ENCODE results near the gene SIVA1. TPM values are rescaled to one million over a fixed set of nuclear protein-coding genes. Genes with fewer than 3 reads are reported as not detected.

Gene SIVA1
- total and polyA plus RNA-seq, 9 of the 15 experiments (the other 6 are each of a cell fraction or from before 2014, with no cell fraction given), result 4.2 to 186 (median 54.2) TPM

DNA sequence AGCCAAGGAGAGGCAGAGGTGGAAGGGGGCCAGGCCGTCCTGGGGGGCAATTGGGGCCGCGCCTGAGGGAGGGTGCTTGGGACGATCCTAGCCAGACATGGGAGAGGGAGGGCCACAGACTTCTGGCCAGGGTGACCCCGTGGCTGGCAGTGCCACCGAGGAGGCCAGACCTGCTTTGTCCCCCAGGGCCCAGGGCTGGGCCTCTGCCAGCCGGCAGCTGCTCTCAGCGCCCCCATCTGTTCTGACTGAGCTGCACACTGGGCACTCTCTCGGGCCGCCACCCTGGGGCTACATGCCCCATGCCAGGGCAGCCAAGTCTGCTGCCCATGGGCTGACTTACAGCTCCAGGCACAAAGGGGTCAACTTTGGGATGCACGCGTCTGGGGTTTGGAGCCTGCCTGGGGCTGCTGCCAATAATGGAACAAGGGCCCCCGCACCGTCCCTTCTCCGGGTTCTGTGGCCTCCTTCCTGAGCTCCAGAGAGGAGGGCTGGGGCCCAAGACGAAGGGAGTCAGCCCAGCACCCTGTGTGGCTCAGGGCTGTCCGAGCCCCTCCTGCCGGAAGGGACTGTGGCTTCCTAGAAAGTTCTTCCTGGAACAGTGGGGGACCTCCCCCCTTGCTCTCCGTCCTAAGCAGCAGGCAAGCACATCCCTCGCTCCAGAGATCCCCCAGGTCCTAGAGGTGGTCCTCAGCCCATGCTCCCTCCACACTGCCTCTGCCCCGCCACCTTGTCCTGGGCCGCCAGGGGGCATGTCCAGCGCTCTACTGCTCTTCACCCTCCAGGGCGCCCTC, 27.8 kb upstream of the SIVA1 start (continued):
- TF ChIP-seq HDAC3 (IDR thresholded peaks at IDR 0.05; ENCODE audit: borderline replicate concordance, partially characterized antibody), result no peak
- TF ChIP-seq, protein P1, sequence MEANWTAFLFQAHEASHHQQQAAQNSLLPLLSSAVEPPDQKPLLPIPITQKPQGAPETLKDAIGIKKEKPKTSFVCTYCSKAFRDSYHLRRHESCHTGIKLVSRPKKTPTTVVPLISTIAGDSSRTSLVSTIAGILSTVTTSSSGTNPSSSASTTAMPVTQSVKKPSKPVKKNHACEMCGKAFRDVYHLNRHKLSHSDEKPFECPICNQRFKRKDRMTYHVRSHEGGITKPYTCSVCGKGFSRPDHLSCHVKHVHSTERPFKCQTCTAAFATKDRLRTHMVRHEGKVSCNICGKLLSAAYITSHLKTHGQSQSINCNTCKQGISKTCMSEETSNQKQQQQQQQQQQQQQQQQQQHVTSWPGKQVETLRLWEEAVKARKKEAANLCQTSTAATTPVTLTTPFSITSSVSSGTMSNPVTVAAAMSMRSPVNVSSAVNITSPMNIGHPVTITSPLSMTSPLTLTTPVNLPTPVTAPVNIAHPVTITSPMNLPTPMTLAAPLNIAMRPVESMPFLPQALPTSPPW (CRISPR knock-in tag; IDR thresholded peaks at IDR 0.05), result peak; percentile 53

DNA sequence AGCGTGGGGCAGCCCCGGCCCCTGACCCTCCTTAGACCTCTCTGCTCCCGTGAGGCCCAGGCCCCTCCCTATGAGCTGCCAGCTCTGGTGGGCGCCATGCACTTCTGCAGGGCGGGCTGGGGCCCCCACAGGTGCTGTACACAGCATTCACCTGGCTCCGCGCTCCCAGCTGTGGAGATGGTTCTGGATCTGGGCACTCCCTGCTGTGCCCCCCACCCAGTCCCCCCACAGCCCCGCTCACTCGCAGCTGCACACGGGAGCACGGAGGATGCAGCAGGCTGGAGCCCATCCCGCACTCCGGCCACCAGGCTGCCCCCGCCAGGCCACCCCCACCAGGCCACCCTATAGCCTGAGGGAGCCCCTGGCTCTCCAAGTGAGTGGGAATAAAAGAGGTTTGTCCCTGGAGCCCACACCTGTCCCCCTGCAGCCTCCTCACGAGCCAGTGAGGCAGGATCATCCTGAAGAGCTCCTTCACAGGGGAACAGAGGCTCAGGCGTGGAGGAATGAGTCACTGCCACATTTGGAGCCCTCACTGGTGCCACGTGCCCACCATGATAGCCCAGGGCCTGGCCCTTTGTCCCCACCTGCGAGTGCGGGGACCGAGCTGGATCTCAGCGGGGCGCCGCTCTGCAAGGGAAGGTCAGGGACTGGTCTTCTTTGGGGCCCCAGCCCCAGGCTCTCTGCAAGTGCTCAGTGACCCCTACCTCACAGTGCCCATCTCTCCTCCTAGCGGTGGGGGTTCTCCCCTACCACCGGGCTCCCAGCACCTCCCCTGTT, 27.0 kb upstream of the SIVA1 start:
- no TSS peak for BruUV-seq (replicated peaks)
- no peak overlapping the region for H2AFZ ChIP-seq (ENCODE audit: low read depth, low read length)
- no peaks in the 10 kb centered on the region for H4K20me1 ChIP-seq (replicated peaks; ENCODE audit: control insufficient read depth, insufficient read depth, low read length)
- no peak for ATAC-seq
- H3K27ac ChIP-seq (ENCODE audit: extremely low read depth, low read depth, low read length), result no peak overlapping the region
- peaks cover 4% of the 10 kb centered on the region for H3K9me1 ChIP-seq (ENCODE audit: control insufficient read depth, insufficient read depth, low read length)
- FAIRE-seq, result no peak
- POLR2A ChIA-PET, result interaction anchor here (0.8 to 1.0 kb wide), 2 partner anchors 20 to 27 kb away, joined by 3 read pairs; partner anchors contain the start of gene SIVA1
- in situ Hi-C loops (cut with MboI), result no loop called here
- intact Hi-C loops (cut with micrococcal nuclease), result no loop called here
- H3K4me3 ChIP-seq, result no peak overlapping the region; the same call in 1 of the 2 replicates
- CTCF ChIA-PET (ENCODE audit: low intra/inter-chr PET ratio), result no interaction called here
- peaks cover 16 to 83% of the 10 kb centered on the region in 2 experiments for H3K4me1 ChIP-seq (replicated peaks in 1 of 2; ENCODE audit: control insufficient read depth in 2 of 2, insufficient read depth in 2 of 2, low read length in 2 of 2)
- no peaks in the 10 kb centered on the region for H3K9me3 ChIP-seq (replicated peaks; ENCODE audit: control insufficient read depth, insufficient read depth, low read depth, low read length)
- H3K9ac ChIP-seq (ENCODE audit: insufficient read depth in 1 of 2, low read depth in 2 of 2, low read length in 2 of 2), result peak overlapping the region in 1 of 2 experiments; percentile 94; a peak in 2 of 4 replicates
- peaks cover 16% of the 10 kb centered on the region for H3K79me2 ChIP-seq (ENCODE audit: control insufficient read depth, insufficient read depth, low read length)
- H3K36me3 ChIP-seq (ENCODE audit: control insufficient read depth, insufficient read depth, low read length), result no peaks in the 10 kb centered on the region
- DNase-seq (ENCODE audit: extremely low read depth in 1 of 4, low spot score in 3 of 4), result no peak
- peak overlapping the region; percentile 76; the same call in 1 of the 2 replicates for H3K4me2 ChIP-seq (ENCODE audit: insufficient read depth, low read length)
- WGBS (ENCODE audit: insufficient coverage, low coverage, missing lambda C conversion rate), result 83% methylated on average over 8 of the region's 25 CpGs
- no peaks in the 10 kb centered on the region for H3K27me3 ChIP-seq (ENCODE audit: control insufficient read depth in 2 of 2, insufficient read depth in 2 of 2, low read length in 2 of 2)
- TF ChIP-seq MAZ (CRISPR knock-in tag; conservative IDR thresholded peaks at IDR 0.05 in 1 of 2, IDR thresholded peaks at IDR 0.05 in 1 of 2), result 0 out of 4 replicates have a peak, but pooled peaks of 1 of the 2 experiments have one; percentile 3
- TF ChIP-seq ATF7 (IDR thresholded peaks at IDR 0.05), result no peak
- TF ChIP-seq RNF2 (IDR thresholded peaks at IDR 0.05), result no peak
- no peak for TF ChIP-seq PHB2 (IDR thresholded peaks at IDR 0.05; ENCODE audit: low read depth)
- no peak for TF ChIP-seq TFAM (CRISPR knock-in tag; conservative IDR thresholded peaks at IDR 0.05)
- no peak for TF ChIP-seq DDX20 (tag; IDR thresholded peaks at IDR 0.05; ENCODE audit: low read depth)
- no peak for TF ChIP-seq ARNT (IDR thresholded peaks at IDR 0.05)
- TF ChIP-seq, protein P2, sequence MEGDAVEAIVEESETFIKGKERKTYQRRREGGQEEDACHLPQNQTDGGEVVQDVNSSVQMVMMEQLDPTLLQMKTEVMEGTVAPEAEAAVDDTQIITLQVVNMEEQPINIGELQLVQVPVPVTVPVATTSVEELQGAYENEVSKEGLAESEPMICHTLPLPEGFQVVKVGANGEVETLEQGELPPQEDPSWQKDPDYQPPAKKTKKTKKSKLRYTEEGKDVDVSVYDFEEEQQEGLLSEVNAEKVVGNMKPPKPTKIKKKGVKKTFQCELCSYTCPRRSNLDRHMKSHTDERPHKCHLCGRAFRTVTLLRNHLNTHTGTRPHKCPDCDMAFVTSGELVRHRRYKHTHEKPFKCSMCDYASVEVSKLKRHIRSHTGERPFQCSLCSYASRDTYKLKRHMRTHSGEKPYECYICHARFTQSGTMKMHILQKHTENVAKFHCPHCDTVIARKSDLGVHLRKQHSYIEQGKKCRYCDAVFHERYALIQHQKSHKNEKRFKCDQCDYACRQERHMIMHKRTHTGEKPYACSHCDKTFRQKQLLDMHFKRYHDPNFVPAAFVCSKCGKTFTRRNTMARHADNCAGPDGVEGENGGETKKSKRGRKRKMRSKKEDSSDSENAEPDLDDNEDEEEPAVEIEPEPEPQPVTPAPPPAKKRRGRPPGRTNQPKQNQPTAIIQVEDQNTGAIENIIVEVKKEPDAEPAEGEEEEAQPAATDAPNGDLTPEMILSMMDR (IDR thresholded peaks at IDR 0.05 in 2 of 3, conservative IDR thresholded peaks at IDR 0.05 in 1 of 3; ENCODE audit: insufficient read depth in 2 of 3, low read depth in 1 of 3, low read length in 3 of 3), result 0 out of 6 replicates have a peak, but pooled peaks of 1 of the 3 experiments have one; percentile 1
- no peak for TF ChIP-seq ZKSCAN8 (CRISPR knock-in tag; IDR thresholded peaks at IDR 0.05)
- no peak for TF ChIP-seq KLF13 (tag; IDR thresholded peaks at IDR 0.05; ENCODE audit: borderline replicate concordance, low read depth)
- TF ChIP-seq MTF1 (CRISPR knock-in tag; IDR thresholded peaks at IDR 0.05; ENCODE audit: borderline replicate concordance), result no peak
- no peak for TF ChIP-seq ZNF140 (CRISPR knock-in tag; IDR thresholded peaks at IDR 0.05)
- no peak for TF ChIP-seq ZNF263 (CRISPR knock-in tag; IDR thresholded peaks at IDR 0.05; ENCODE audit: borderline replicate concordance)

All from K562 (cell line).